ENCODE results near the gene PKP1. TPM values are rescaled to one million over a fixed set of nuclear protein-coding genes. Genes with fewer than 3 reads are reported as not detected.

The PKP1 gene
- polyA plus RNA-seq, 1 donor (not counting 4 experiments of a cell fraction or from before 2014, with no cell fraction given) = 169 TPM

DNA sequence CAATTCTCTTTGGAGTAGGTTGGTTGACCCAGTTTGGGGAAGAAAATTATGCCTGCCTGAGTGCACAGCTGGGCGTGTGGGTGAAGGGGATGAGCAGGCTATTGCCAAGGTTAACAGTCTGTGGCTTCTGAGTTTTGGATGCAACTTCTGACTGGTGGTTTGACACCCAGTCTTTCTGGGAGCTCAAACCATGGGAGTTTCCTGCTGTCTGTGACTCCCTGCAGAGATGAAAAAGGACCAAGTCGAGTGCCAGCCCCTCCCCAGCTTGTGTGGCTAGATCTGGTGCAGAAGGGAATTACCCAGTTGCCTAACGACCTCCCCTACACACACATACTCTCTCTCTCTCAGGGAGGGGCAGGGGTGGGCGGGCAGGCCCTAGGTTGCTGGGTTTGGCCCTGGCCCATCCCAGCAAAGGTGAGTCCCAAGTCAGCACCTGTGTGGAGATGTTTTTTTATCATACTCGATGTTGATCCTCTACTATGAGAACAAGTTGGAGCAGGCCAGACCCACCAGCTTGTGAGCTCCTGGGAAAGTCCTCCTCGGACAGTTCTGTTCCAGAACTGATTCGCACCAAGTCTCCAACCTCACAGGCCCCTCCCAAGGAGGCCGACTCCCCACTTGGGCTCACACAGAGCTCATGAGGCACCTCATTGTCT, 28.2 kb downstream of the PKP1 start:
- Histone ChIP-seq H3K9me1 (ENCODE audit: control insufficient read depth, extremely low read depth, insufficient read depth, low read length) (no peaks in the 10 kb centered on the region), H3K36me3 (ENCODE audit: control insufficient read depth in 2 of 2, extremely low read depth in 1 of 2, insufficient read depth in 2 of 2, low read length in 2 of 2) (peaks cover 34 to 40% of the 10 kb centered on the region in 2 experiments), H3K27me3 (ENCODE audit: control insufficient read depth, extremely low read depth, insufficient read depth, low read length) (no peaks in the 10 kb centered on the region), H3K79me2 (ENCODE audit: control insufficient read depth, insufficient read depth, low read length) (peaks cover 61% of the 10 kb centered on the region), H3K27ac (ENCODE audit: control insufficient read depth, insufficient read depth, low read length) (peak overlapping the region; percentile 99), H3K9ac (ENCODE audit: control insufficient read depth, extremely low read depth, insufficient read depth, low read length) (peak overlapping the region; percentile 89), H3K4me3 (ENCODE audit: control insufficient read depth in 2 of 3, extremely low read depth in 1 of 3, insufficient read depth in 2 of 3, low read depth in 1 of 3, low read length in 3 of 3) (peak overlapping the region in 1 of 3 experiments; percentile 19), H3K9me3 (ENCODE audit: control insufficient read depth, low read depth, low read length) (no peaks in the 10 kb centered on the region), H2AFZ (ENCODE audit: control insufficient read depth, low read length) (no peak overlapping the region), H4K20me1 (ENCODE audit: control insufficient read depth, extremely low read depth, insufficient read depth, low read length) (no peaks in the 10 kb centered on the region), H3K4me2 (ENCODE audit: control insufficient read depth, extremely low read depth, insufficient read depth, low read depth, low read length) (peak overlapping the region; percentile 79), H3K4me1 (ENCODE audit: control insufficient read depth, extremely low read depth, insufficient read depth, low read length) (peaks cover 61% of the 10 kb centered on the region)
- DNase-seq (ENCODE audit: low read depth, low spot score) = peak; percentile 98
- dilution Hi-C loops (cut with MboI; ENCODE audit: extremely low pct_ligation_motif_present, low sequenced_read_pairs) = no loop called here
- no peak for TF ChIP-seq EZH2 (IDR thresholded peaks at IDR 0.05; ENCODE audit: low read length)
- TF ChIP-seq, protein P1, sequence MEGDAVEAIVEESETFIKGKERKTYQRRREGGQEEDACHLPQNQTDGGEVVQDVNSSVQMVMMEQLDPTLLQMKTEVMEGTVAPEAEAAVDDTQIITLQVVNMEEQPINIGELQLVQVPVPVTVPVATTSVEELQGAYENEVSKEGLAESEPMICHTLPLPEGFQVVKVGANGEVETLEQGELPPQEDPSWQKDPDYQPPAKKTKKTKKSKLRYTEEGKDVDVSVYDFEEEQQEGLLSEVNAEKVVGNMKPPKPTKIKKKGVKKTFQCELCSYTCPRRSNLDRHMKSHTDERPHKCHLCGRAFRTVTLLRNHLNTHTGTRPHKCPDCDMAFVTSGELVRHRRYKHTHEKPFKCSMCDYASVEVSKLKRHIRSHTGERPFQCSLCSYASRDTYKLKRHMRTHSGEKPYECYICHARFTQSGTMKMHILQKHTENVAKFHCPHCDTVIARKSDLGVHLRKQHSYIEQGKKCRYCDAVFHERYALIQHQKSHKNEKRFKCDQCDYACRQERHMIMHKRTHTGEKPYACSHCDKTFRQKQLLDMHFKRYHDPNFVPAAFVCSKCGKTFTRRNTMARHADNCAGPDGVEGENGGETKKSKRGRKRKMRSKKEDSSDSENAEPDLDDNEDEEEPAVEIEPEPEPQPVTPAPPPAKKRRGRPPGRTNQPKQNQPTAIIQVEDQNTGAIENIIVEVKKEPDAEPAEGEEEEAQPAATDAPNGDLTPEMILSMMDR (optimal IDR thresholded peaks at IDR 0.05 in 1 of 3, IDR thresholded peaks at IDR 0.05 in 1 of 3, conservative IDR thresholded peaks at IDR 0.05 in 1 of 3; ENCODE audit: extremely low read depth in 1 of 3, insufficient read depth in 2 of 3, low read length in 3 of 3) = no peak
- no peak for FAIRE-seq

DNA sequence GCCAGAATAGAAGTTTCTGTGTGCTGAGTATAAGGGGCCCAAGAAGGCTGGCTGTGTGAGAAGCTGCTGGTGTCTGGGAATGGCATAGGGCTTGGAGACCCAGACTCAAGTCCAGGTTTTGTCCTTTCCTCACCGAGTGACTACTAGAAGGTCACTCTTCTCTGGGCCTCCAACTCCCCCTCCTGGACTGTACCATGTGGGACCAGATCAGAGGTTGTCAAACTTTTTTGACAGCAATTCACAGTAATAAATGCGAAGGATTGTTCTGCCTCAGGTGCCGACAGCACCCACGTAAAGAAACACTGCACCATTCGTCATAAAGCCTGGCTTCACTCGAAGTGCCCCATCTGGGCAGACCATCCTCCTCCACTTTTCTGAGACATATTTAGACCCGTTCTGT, 29.0 kb downstream of the PKP1 start:
- peaks cover 41 to 47% of the 10 kb centered on the region in 2 experiments for H3K36me3 ChIP-seq (ENCODE audit: control insufficient read depth in 2 of 2, extremely low read depth in 1 of 2, insufficient read depth in 2 of 2, low read length in 2 of 2)
- H3K9ac ChIP-seq (ENCODE audit: control insufficient read depth, extremely low read depth, insufficient read depth, low read length) = peak overlapping the region; percentile 89
- no peaks in the 10 kb centered on the region for H4K20me1 ChIP-seq (ENCODE audit: control insufficient read depth, extremely low read depth, insufficient read depth, low read length)
- peak overlapping the region; percentile 99 for H3K27ac ChIP-seq (ENCODE audit: control insufficient read depth, insufficient read depth, low read length)
- no peak overlapping the region for H2AFZ ChIP-seq (ENCODE audit: control insufficient read depth, low read length)
- H3K9me3 ChIP-seq (ENCODE audit: control insufficient read depth, low read depth, low read length) = no peaks in the 10 kb centered on the region
- TF ChIP-seq EZH2 (IDR thresholded peaks at IDR 0.05; ENCODE audit: low read length) = no peak
- TF ChIP-seq, protein P1 (optimal IDR thresholded peaks at IDR 0.05 in 1 of 3, IDR thresholded peaks at IDR 0.05 in 1 of 3, conservative IDR thresholded peaks at IDR 0.05 in 1 of 3; ENCODE audit: extremely low read depth in 1 of 3, insufficient read depth in 2 of 3, low read length in 3 of 3) = peak in 1 of 3 experiments; percentile 11
- dilution Hi-C loops (cut with MboI; ENCODE audit: extremely low pct_ligation_motif_present, low sequenced_read_pairs) = no loop called here
- H3K4me1 ChIP-seq (ENCODE audit: control insufficient read depth, extremely low read depth, insufficient read depth, low read length) = peaks cover 59% of the 10 kb centered on the region
- no peaks in the 10 kb centered on the region for H3K27me3 ChIP-seq (ENCODE audit: control insufficient read depth, extremely low read depth, insufficient read depth, low read length)
- H3K4me2 ChIP-seq (ENCODE audit: control insufficient read depth, extremely low read depth, insufficient read depth, low read depth, low read length) = peak overlapping the region; percentile 79
- no peaks in the 10 kb centered on the region for H3K9me1 ChIP-seq (ENCODE audit: control insufficient read depth, extremely low read depth, insufficient read depth, low read length)
- DNase-seq (ENCODE audit: low read depth, low spot score) = no peak
- H3K4me3 ChIP-seq (ENCODE audit: control insufficient read depth in 2 of 3, extremely low read depth in 1 of 3, insufficient read depth in 2 of 3, low read depth in 1 of 3, low read length in 3 of 3) = no peak overlapping the region
- FAIRE-seq = peak; percentile 71
- H3K79me2 ChIP-seq (ENCODE audit: control insufficient read depth, insufficient read depth, low read length) = peaks cover 58% of the 10 kb centered on the region
